ENCODE results near the gene NDE1.
"Not testable (repeated sequence)": the region's sequence is repeated elsewhere in the genome, so short reads cannot be mapped to it uniquely, and the experiment has no call there.

NDE1 gene

GRCh38 chr16:15621456-15621855 lies 28.6 kb upstream of the NDE1 start:
- no peak for DNase-seq

- no peak for DNase-seq
These were observed 28.2 kb upstream of the NDE1 start for GRCh38 chr16:15621889-15622288.

- DNase-seq = no peak
These were observed 18.2 kb upstream of the NDE1 start for GRCh38 chr16:15631730-15632409.

- no peak for DNase-seq
These were observed 14.1 kb upstream of the NDE1 start for GRCh38 chr16:15635926-15636325.

GRCh38 chr16:15636392-15636873 lies 13.6 kb upstream of the NDE1 start:
- no peak for DNase-seq

- DNase-seq = no peak
These were observed 10.9 kb upstream of the NDE1 start for GRCh38 chr16:15639061-15639568.

GRCh38 chr16:15640966-15641365 lies 9.1 kb upstream of the NDE1 start:
- DNase-seq = no peak

GRCh38 chr16:15641753-15642556 lies 8.1 kb upstream of the NDE1 start:
- no peak for DNase-seq

- DNase-seq = peak; percentile 72
These were observed 7.4 kb upstream of the NDE1 start for GRCh38 chr16:15642557-15643047.

- DNase-seq = peak; percentile 94
These were observed 6.7 kb upstream of the NDE1 start, which contains the start of gene MARF1 for GRCh38 chr16:15643048-15643945. Gene MARF1, minus strand, starts transcription at chr16:15643154. Its CDS starts 3,921 bp downstream, at chr16:15639233.

GRCh38 chr16:15643946-15644250 lies 6.1 kb upstream of the NDE1 start:
- no peak for DNase-seq

GRCh38 chr16:15644267-15644961 lies 5.6 kb upstream of the NDE1 start:
- peak; percentile 64 for DNase-seq

- not testable (repeated sequence) for DNase-seq
These were observed 5.0 kb upstream of the NDE1 start for GRCh38 chr16:15644962-15645465.

GRCh38 chr16:15646557-15647293 lies 3.3 kb upstream of the NDE1 start:
- not testable (repeated sequence) for DNase-seq

- DNase-seq = no peak
These were observed 2.6 kb upstream of the NDE1 start for GRCh38 chr16:15647294-15648014.

- no peak for DNase-seq
These were observed 1.8 kb upstream of the NDE1 start for GRCh38 chr16:15648135-15648730.

- DNase-seq = not testable (repeated sequence)
These were observed 734 bp upstream of the NDE1 start for GRCh38 chr16:15649311-15649710.

- no peak for DNase-seq
These were observed 372 bp upstream of the NDE1 start for GRCh38 chr16:15649727-15650018.

GRCh38 chr16:15650698-15651171 lies 690 bp downstream of the NDE1 start:
- no peak for DNase-seq

Measured in COR-L47 (cell line).